Right ventricle myocardium inferior (tissue), 1 donor: ENCODE results near the gene SMURF1. TPM values are rescaled to one million over a fixed set of nuclear protein-coding genes. Genes with fewer than 3 reads are reported as not detected.

Experiments
- ATAC-seq: fragments of 200-7000 bp; cut with Tn5 transposase; one replicate; pipeline ENCODE4 v1.9.1; 2020; ENCODE audit warnings: mild to moderate bottlenecking, moderate library complexity
- DNase-seq: peaks from one replicate; pipeline ENCODE4 v3.0.0; 2021; ENCODE audit errors: missing footprints
- intact Hi-C: fragments of 100-400 bp; cut with DNase I; formaldehyde crosslinking; loops from one replicate; pipeline ENCODE4 v1.11.0; 2022
- total RNA-seq: library from RNA; stranded (reverse); fragmentation: NEBNext Ultra II Directional; extraction: Animal tissue kit (Norgen Biotek cat#: 25700); gene quantifications from one replicate; pipeline ENCODE4 v1.2.1, GENCODE V29; 2021
- donor health status: DM: no; HTN: yes; CAD: no; lungs with severe emphysema.

The SMURF1 gene
- total RNA-seq, 1 donor from 2014 or later: 9.6 TPM

DNA sequence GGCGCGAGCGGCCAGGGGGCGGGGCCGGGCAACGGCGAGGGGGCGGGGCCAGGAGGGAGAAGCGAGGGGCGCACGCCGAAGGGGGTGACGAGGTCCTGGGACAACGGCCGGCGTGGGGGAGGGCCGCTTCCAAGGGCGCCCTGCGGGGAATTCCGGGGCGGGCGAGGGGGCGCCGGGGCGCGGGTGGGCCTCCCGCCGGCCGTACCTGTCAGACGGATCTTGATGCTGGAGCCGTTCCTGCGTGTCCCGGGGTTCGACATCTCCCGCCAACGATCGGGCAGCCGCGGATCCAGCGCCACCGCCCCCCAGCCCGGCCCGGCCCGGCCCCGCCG is 421 bp downstream of the SMURF1 start:
- intact Hi-C loops: loop anchor here (2.0 to 10.0 kb wide), 4 partner anchors 23 to 181 kb away; partner anchors contain the start of gene ARPC1A
- ATAC-seq: no peak
- no peak for DNase-seq

- intact Hi-C loops: loop anchor here (2.0 to 10.0 kb wide), 4 partner anchors 22 to 182 kb away; partner anchors contain the start of gene ARPC1A
- ATAC-seq (peak; percentile 77), DNase-seq (peak; percentile 95)
Measured at GRCh38 chr7:99142727-99143520, 984 bp downstream of the SMURF1 start.

- intact Hi-C loops: loop anchor here (2.0 to 10.0 kb wide), 4 partner anchors 21 to 183 kb away; partner anchors contain the start of gene ARPC1A
- ATAC-seq: peak; percentile 71
- peak; percentile 75 for DNase-seq
Measured at GRCh38 chr7:99141841-99142726, 1.8 kb downstream of the SMURF1 start.

DNA sequence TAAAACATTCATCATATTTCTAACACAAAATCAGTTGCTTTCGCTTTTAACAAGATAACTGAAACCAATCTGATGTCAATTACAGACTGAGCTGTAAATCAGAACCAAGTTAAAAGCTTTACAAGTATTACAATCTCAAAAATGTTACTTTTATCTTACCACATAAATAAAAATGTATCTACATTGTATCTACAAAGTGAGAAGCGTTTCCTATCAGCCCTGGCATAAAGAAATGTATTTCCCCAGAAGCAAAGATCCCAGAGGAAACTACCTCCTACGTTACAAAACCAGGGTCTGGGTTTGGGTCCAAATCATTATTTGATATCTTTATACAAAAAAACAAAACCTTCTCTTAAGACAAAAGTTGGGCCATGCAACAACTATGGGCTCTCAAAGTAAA is 2.6 kb downstream of the SMURF1 start:
- intact Hi-C loops: loop anchor here (5.0 to 10.0 kb wide), 3 partner anchors 34 to 183 kb away; partner anchors contain the start of gene ARPC1A

GRCh38 chr7:99140813-99141212 is 3.1 kb downstream of the SMURF1 start:
- DNase-seq (no peak), ATAC-seq (no peak)
- intact Hi-C loops: loop anchor here (5.0 to 10.0 kb wide), 3 partner anchors 34 to 184 kb away; partner anchors contain the start of gene ARPC1A

More for the DNA sequence above, 2.6 kb downstream of the SMURF1 start:
- ATAC-seq (no peak), DNase-seq (no peak)

DNA sequence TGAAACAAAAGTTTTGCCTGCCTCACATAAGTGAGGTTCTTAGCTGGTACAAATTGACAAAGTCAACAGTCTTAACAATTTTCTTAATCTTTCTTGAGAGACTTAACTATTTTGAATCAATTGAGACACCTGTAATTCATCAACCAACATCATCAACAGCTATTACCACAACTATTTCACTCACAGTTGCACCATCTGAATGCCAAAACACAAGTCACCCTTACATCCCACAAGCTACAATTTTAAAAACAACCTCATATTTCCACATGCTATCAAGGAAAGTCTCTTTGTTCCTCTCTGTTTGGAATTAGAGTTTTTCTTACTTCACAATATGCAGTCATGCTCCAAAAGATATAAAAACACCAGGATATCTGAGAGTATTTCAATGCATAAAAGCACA is 4.9 kb downstream of the SMURF1 start:
- intact Hi-C loops: no loop called here

DNA sequence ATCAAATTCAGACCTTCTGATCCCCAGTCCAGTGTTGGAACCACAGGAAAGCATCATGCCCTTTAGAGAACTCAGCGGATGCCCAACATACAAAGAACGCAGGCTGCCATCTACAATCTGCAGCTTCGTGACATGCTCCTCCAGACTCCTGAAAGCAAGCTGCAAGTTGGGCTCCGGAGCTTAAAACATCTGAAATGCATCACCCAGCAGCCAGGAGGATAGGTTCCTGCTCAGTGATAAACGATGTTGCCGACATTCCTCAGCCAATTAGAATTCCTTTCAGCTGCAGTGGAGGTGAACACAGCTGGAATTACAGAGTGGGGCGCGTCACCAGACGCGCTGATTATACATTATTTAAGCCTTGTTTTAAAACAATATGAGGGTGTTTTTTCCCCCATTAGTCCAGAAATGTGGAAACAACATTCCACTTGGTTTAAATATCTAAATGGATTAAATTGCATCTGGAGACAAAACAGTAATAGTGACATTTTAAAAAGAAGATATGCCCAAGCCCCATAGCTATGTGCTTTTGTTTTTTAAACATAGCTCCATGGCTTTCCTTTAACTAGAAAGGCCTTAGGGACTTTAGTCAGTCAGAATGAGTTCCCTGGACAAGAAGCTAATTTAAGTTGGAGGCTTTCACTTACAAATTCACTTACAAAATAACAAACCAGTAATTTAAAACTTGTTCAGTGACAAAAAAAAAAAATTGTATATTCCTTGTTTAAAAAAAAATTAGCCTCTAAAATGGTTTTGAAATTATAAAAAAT is 6.3 kb downstream of the SMURF1 start:
- no peak for DNase-seq
- intact Hi-C loops: no loop called here
- no peak for ATAC-seq

More for the DNA sequence above, 4.9 kb downstream of the SMURF1 start:
- DNase-seq: no peak
- ATAC-seq: no peak

DNA sequence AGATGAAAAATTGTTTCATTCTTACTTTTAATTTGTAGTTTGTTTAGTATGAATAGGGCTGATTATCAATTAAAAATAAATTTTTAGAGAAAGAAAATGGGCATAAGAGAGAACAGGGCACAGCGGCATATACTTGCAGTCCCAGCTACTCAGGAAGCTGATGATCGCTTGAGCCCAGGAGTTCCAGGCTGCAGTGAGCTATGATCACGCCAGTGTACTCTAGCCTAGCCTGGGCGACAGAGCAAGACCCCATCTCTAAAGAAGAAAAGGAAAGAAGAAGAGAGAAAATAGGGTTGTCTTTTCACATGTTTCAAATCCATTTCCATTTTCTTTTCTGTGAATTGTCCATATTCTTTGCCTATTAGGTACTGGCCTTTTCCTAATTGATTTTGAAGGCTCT is 8.0 kb downstream of the SMURF1 start:
- ATAC-seq (no peak), DNase-seq (no peak)
- intact Hi-C loops: no loop called here

GRCh38 chr7:99133766-99134564 is 9.9 kb downstream of the SMURF1 start:
- no peak for DNase-seq
- intact Hi-C loops: no loop called here
- ATAC-seq: no peak

DNA sequence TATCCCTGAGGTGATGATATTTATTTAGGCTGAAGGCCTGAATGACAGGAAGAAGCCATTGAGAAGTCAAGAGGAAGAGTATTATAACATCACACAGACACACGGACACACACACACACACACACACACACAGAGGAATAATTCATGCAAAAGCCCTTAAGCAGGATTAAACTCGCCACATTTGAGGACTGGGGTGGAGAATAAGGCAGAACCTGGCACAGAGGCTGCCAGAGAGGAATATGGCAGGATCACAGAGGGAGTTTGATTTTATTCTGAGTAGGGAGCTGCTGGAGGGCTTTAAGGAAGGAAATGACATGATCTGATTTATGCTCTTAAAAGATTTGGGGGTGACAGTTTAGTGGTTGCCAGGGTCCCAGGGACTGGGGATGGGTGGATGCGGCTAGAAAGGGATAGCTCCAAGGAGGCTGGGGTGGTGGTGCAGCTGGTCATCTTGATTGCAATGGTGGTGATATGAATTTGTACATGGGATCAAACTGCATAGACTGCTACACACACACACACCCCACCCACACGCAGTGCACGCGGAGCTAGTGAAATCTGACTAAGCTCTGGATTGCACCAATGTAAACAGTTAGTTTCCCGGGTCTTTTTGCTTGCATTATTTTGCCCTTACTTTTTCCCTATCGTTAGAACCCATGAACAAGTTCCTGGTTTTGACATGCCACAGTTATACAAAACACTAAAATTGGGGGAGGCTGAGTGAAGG is 11.2 kb downstream of the SMURF1 start:
- no peak for DNase-seq
- no peak for ATAC-seq
- intact Hi-C loops: no loop called here

DNA sequence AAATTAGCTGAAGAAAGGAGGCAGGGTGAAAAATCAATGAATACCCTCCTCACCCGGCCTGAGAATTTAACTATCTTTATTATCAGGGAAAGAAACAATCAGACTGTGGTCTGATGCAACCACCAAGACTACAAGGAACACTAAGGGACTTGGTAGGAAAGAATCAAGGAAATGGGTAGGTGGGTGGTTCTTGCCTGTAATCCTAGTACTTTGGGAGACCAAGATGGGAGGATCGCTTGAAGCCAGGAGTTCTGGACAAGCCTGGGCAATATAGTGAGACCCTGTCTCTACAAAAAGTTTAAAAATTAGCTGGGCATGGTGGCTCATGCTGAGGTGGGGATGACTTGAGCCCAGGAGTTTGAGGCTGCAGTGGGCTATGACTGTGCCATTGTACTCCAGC is 12.6 kb downstream of the SMURF1 start:
- DNase-seq (no peak), ATAC-seq (no peak)
- intact Hi-C loops: no loop called here

- intact Hi-C loops: no loop called here
- ATAC-seq: no peak
- DNase-seq: no peak
Measured at GRCh38 chr7:99129536-99129935, 14.4 kb downstream of the SMURF1 start.

- intact Hi-C loops: no loop called here
Measured at GRCh38 chr7:99129001-99129400, 14.9 kb downstream of the SMURF1 start.

GRCh38 chr7:99128076-99128950 is 15.6 kb downstream of the SMURF1 start:
- DNase-seq: no peak
- intact Hi-C loops: no loop called here
- no peak for ATAC-seq

More at GRCh38 chr7:99129001-99129400, 14.9 kb downstream of the SMURF1 start:
- ATAC-seq: no peak
- DNase-seq: no peak

- no peak for DNase-seq
- ATAC-seq: no peak
Measured at GRCh38 chr7:99127636-99128035, 16.3 kb downstream of the SMURF1 start.

DNA sequence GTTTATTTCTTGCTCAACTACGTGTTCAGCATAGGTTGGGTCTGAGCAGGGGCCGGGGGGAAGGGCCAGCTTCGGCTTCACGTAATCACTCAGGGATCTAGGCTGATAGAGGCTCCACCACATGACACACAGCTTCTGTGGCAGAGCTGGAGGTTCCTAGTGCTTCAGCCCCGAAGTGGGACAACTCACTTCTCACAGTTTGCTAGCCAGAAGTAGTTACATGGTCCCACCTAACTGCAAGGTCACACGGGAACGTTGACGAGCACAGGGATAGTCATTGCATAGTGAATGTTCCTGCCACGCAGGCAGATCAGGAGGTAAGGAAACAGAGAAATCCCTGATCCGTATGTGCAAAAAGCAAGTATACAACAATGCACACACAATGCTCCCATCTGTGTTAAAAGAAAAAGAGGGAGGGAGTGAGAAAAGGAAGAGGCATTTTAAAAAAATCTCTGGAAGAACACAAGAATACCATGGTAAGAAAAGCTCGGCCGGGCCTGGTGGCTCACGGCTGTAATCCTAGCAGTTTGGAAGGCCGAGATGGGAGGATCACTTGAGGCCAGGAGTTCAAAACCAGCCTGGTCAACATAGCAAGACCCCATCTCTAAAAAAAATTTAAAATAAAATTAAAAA is 16.9 kb downstream of the SMURF1 start:
- ATAC-seq: peak; percentile 27
- intact Hi-C loops: no loop called here

More at GRCh38 chr7:99127636-99128035, 16.3 kb downstream of the SMURF1 start:
- intact Hi-C loops: no loop called here

More for the DNA sequence above, 16.9 kb downstream of the SMURF1 start:
- no peak for DNase-seq
